Naive thymus-derived CD4-positive, alpha-beta T cell (primary cell): ENCODE data around the gene CPS1. TPM values are rescaled to one million over a fixed set of nuclear protein-coding genes. Genes with fewer than 3 reads are reported as not detected.

Experiments
- ATAC-seq: fragments of 150-1000 bp; cut with Tn5 transposase; 2 replicates; pipeline ENCODE4 v1.10.0; 2021; ENCODE audit warnings: mild to moderate bottlenecking, moderate library complexity
- CTCF ChIA-PET: fragments of 350-600 bp; sonication (Branson Sonifier 250); formaldehyde crosslinking; loops from one replicate; lab custom pipeline; 2021; ENCODE audit warnings: antibody characterized with exemption; lab: Charles Lee
- POLR2A ChIA-PET: fragments of 350-600 bp; sonication (Branson Sonifier 250); formaldehyde crosslinking; loops from one replicate; lab custom pipeline; 2021; ENCODE audit warnings: antibody characterized with exemption, inconsistent platforms; lab: Charles Lee
- DNase-seq, 9 donors: peaks; one replicate each; pipeline versions ENCODE4 v3.0.0 to v3.0.0-alpha.2; 2020 to 2022; ENCODE audit warnings: mixed read lengths in 1 of 9
- H3K27ac ChIP-seq: one replicate; pipeline ENCODE4 v1.7.0; 2013; ENCODE audit warnings: mild to moderate bottlenecking, low read depth, low read length, moderate library complexity
- H3K27me3 ChIP-seq, 2 donors: one replicate each; pipeline ENCODE4 v1.7.0; 2013; ENCODE audit warnings: low read length in 2 of 2, mild to moderate bottlenecking in 2 of 2, moderate library complexity in 2 of 2; ENCODE audit not compliant: control insufficient read depth in 2 of 2, insufficient read depth in 2 of 2
- H3K36me3 ChIP-seq, 3 experiments: 1 replicate in 2 of 3; 2 replicates in 1 of 3; pipeline ENCODE4 v1.7.0; 2013; ENCODE audit warnings: low read length in 3 of 3, mild to moderate bottlenecking in 3 of 3, moderate library complexity in 1 of 3; ENCODE audit not compliant: insufficient read depth in 3 of 3, control insufficient read depth in 2 of 3
- H3K4me1 ChIP-seq, 2 donors: one replicate each; pipeline ENCODE4 v1.7.0; 2013; ENCODE audit warnings: low read length in 2 of 2, mild to moderate bottlenecking in 2 of 2, moderate library complexity in 1 of 2; ENCODE audit not compliant: control insufficient read depth in 2 of 2, insufficient read depth in 2 of 2
- H3K4me3 ChIP-seq: 2 replicates; pipeline ENCODE4 v1.7.0; 2013; ENCODE audit warnings: mild to moderate bottlenecking, low read length
- H3K9me3 ChIP-seq, 3 experiments: 1 replicate in 2 of 3; 2 replicates in 1 of 3; pipeline ENCODE4 v1.7.0; 2013; ENCODE audit warnings: low read length in 3 of 3; ENCODE audit not compliant: control insufficient read depth in 2 of 3
- H3K27ac Mint-ChIP-seq, 9 donors: one replicate each; pipeline ENCODE4 v1.8.0; 2020 to 2022; ENCODE audit warnings: mixed read lengths in 9 of 9, mild to moderate bottlenecking in 8 of 9, moderate library complexity in 5 of 9, inconsistent platforms in 2 of 9
- H3K27me3 Mint-ChIP-seq, 5 donors: one replicate each; pipeline ENCODE4 v1.8.0; 2021 to 2022; ENCODE audit warnings: mixed read lengths in 5 of 5, mild to moderate bottlenecking in 1 of 5
- H3K36me3 Mint-ChIP-seq, 5 donors: one replicate each; pipeline ENCODE4 v1.8.0; 2020 to 2022; ENCODE audit warnings: mixed read lengths in 5 of 5, mild to moderate bottlenecking in 3 of 5, inconsistent platforms in 1 of 5
- H3K4me1 Mint-ChIP-seq, 7 donors: one replicate each; pipeline ENCODE4 v1.8.0; 2020 to 2022; ENCODE audit warnings: mixed read lengths in 7 of 7, mild to moderate bottlenecking in 3 of 7, inconsistent platforms in 1 of 7
- H3K4me3 Mint-ChIP-seq, 10 donors: one replicate each; pipeline ENCODE4 v1.8.0; 2020 to 2022; ENCODE audit warnings: mild to moderate bottlenecking in 10 of 10, mixed read lengths in 10 of 10, moderate library complexity in 6 of 10, inconsistent platforms in 2 of 10
- H3K9me3 Mint-ChIP-seq, 11 donors: one replicate each; pipeline ENCODE4 v1.8.0; 2020 to 2022; ENCODE audit warnings: mixed read lengths in 11 of 11, mild to moderate bottlenecking in 4 of 11, inconsistent platforms in 1 of 11, moderate library complexity in 1 of 11
- intact Hi-C, 2 donors: fragments of 100-400 bp; cut with micrococcal nuclease; formaldehyde crosslinking; loops; one replicate each; pipeline ENCODE4 v1.15.1; 2023
- polyA plus RNA-seq, 2 donors: library from polyadenylated mRNA; unstranded; fragments of 300-500 nt; fragmentation: Illumina TruSeq; gene quantifications; one replicate each; pipeline ENCODE4 v1.2.3, GENCODE V29; 2021
- total RNA-seq, 6 experiments: library from RNA in 5 of 6; stranded (reverse) in 5 of 6; gene quantifications; 1 replicate in 5 of 6; 2 replicates in 1 of 6; pipeline ENCODE4 v1.2.3 and lab custom pipeline; 2021 to 2026

The CPS1 gene
- total RNA-seq (1 to 10 TPM in 1 of 5 experiments, under 1 TPM in 2, not detected in 2; 0.29 to 1.2 (median 0.85) TPM), polyA plus RNA-seq (under 1 TPM in 1 of 2 donors, not detected in 1; 0.60 TPM), total RNA-seq (lab: John Stamatoyannopoulos, UW) (1.1 reads per million)

DNA sequence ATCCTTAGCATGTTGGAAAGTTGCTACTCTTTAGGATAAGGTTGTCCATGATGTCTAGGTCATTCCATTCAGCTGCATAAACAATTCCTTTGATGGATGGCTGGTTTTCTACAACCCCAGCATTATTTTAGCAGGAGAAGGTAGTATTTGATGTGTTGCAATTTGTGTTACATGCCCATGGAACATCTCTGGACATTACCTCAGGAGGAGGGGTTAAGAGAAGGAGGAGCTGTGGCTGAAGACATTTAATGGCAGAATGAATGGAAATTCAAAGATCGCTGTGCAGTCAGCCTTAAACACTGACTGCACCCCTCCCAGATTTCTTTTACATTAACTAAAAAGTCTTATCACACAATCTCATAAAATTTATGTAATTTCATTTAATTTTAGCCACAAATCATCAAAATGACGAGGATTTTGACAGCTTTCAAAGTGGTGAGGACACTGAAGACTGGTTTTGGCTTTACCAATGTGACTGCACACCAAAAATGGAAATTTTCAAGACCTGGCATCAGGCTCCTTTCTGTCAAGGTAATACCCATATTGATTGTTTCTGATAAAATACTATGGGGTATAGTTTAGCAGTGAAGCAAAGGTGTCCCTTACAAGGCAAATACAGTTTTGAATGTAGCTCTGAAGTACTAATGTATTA is at the start of gene CPS1:
Gene CPS1 (plus strand): TSS at position 271 of the 652 bp plus-strand sequence. CDS start 135 bp downstream, at position 406.
- intact Hi-C loops = no loop called here
- Histone ChIP-seq H3K4me3 (no peak within 1 kb of the TSS), H3K9me3 (no peaks in the 10 kb centered on the region), H3K27ac (no peak within 1 kb of the TSS), H3K27me3 (no peaks in the 10 kb centered on the region), H3K4me1 (no peaks in the 10 kb centered on the region), H3K36me3 (no peaks in the 10 kb centered on the region)
- POLR2A ChIA-PET = interaction anchor here (0.6 kb wide), 1 partner anchor 25 kb away, joined by 3 read pairs; no protein-coding TSS in a partner anchor
- Mint-ChIP-seq H3K4me1 (no peaks in the 10 kb centered on the region), H3K36me3 (no peaks in the 10 kb centered on the region), H3K9me3 (no peaks in the 10 kb centered on the region), H3K27ac (no peak within 1 kb of the TSS), H3K27me3 (peaks cover 3 to 16% (median 9%) of the 10 kb centered on the region in 5 donors), H3K4me3 (no peak within 1 kb of the TSS)
- ATAC-seq = no peak
- CTCF ChIA-PET = no interaction called here
- DNase-seq = no peak

DNA sequence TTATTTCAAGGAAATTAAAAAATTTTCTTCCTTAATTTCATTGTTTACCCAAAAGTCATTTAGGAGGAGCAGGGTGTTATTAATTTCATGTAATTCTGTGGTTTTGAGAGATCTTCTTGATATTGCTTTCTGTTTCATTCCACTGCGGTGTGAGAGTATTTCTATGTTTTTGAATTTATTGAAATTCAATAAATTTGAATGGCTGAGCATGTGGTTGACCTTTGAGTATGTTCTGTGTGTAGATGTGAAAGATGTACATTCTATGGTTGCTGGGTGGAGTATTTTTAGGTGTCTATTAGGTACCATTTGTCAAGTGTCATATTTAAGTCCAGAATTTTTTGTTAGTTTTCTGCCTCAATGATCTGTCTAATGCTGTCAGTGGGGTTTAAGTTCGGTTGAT is 40.5 kb upstream of the CPS1 start:
- intact Hi-C loops = no loop called here
- Mint-ChIP-seq H3K27ac (no peak overlapping the region), H3K27me3 (peaks cover 6 to 37% (median 23%) of the 10 kb centered on the region in 5 donors), H3K36me3 (peaks cover 0 to 9% (median 0%) of the 10 kb centered on the region in 5 donors), H3K4me1 (peaks cover 0 to 5% (median 0%) of the 10 kb centered on the region in 7 donors), H3K9me3 (peaks cover 0 to 39% (median 23%) of the 10 kb centered on the region in 11 donors), H3K4me3 (no peak overlapping the region)
- Histone ChIP-seq H3K27ac (no peak overlapping the region), H3K4me1 (no peaks in the 10 kb centered on the region), H3K27me3 (no peaks in the 10 kb centered on the region), H3K4me3 (no peak overlapping the region), H3K36me3 (no peaks in the 10 kb centered on the region), H3K9me3 (no peaks in the 10 kb centered on the region)
- POLR2A ChIA-PET = no interaction called here
- CTCF ChIA-PET = no interaction called here
- DNase-seq (no peak), ATAC-seq (no peak)

DNA sequence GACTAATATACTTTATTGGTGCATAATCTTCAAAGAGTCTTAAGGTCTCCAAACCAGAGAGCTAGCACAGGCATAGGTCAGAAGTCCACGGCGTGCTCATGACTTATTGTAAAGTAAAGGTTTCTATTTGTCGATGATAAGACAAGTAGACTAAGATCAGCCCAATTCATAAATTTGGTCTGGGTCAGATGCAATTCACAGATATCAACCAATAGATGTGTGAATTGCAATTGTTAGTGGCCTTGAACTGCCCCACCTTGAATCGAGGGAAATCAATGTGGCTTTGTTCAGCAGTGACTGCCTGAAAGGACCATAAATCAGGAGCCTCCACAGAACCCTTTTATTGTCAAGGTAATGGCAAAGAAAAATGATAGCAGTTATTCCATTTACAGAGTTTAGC is 39.1 kb upstream of the CPS1 start:
- peaks cover 6 to 43% (median 23%) of the 10 kb centered on the region in 5 donors for H3K27me3 Mint-ChIP-seq
- POLR2A ChIA-PET = no interaction called here
- intact Hi-C loops = no loop called here
- CTCF ChIA-PET = no interaction called here
- H3K9me3 Mint-ChIP-seq = peaks cover 0 to 31% (median 20%) of the 10 kb centered on the region in 11 donors
- H3K4me3 Mint-ChIP-seq = no peak overlapping the region
- no peak for ATAC-seq
- peaks cover 0 to 9% (median 0%) of the 10 kb centered on the region in 5 donors for H3K36me3 Mint-ChIP-seq
- Histone ChIP-seq H3K36me3 (no peaks in the 10 kb centered on the region), H3K4me1 (no peaks in the 10 kb centered on the region), H3K27ac (no peak overlapping the region), H3K4me3 (no peak overlapping the region), H3K27me3 (peaks cover 0 to 1% of the 10 kb centered on the region in 2 donors), H3K9me3 (no peaks in the 10 kb centered on the region)
- peaks cover 0 to 5% (median 0%) of the 10 kb centered on the region in 7 donors for H3K4me1 Mint-ChIP-seq
- no peak overlapping the region for H3K27ac Mint-ChIP-seq
- DNase-seq = no peak

DNA sequence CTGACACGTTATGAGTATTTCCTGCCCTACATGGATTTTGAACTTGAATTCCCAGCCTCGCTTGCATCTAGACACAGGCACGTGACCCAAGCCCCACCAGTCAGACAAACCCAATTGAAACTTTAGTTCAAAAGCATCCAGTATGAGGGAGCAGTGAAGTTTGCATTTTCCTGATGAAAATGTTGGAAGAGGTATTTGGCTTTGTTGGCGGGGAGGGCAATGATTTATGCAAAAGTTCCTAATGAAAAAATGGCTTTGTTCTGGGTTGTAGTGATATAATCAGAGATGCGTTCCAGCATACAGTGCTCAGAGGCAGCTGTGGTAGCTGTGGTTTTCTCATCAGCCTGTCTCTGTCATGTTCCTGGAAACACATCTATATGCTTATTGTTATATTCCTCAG is 36.8 kb upstream of the CPS1 start:
- Histone ChIP-seq H3K36me3 (no peaks in the 10 kb centered on the region), H3K4me1 (no peaks in the 10 kb centered on the region), H3K27ac (no peak overlapping the region), H3K9me3 (no peaks in the 10 kb centered on the region), H3K4me3 (no peak overlapping the region), H3K27me3 (peaks cover 0 to 3% of the 10 kb centered on the region in 2 donors)
- no peak overlapping the region for H3K4me3 Mint-ChIP-seq
- peaks cover 0 to 9% (median 0%) of the 10 kb centered on the region in 5 donors for H3K36me3 Mint-ChIP-seq
- DNase-seq = no peak
- H3K4me1 Mint-ChIP-seq = peaks cover 0 to 5% (median 0%) of the 10 kb centered on the region in 7 donors
- H3K27me3 Mint-ChIP-seq = peaks cover 6 to 43% (median 23%) of the 10 kb centered on the region in 5 donors
- ChIA-PET POLR2A (no interaction called here), CTCF (no interaction called here)
- ATAC-seq = no peak
- peaks cover 0 to 21% (median 17%) of the 10 kb centered on the region in 11 donors for H3K9me3 Mint-ChIP-seq
- intact Hi-C loops = no loop called here
- no peak overlapping the region for H3K27ac Mint-ChIP-seq

DNA sequence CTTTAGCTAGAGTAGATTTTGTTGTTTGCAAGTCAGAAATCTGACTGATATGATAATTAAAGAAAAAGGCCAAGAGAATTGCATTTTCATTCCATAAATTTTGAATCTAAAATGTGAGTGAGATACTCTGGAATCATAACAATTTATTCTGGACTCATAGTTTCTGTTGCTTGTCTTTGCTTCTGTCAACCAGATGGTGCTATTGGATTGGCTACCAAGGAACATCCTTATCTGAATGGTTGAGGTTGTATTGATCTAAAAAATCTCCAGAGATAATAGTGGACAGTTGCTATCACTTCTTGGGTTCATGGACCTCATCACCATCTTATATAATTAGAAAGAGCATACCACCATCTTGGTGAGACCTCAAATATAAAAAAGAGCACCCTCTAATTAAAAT is 34.0 kb upstream of the CPS1 start:
- ChIA-PET CTCF (no interaction called here), POLR2A (no interaction called here)
- H3K36me3 ChIP-seq = no peaks in the 10 kb centered on the region
- no peaks in the 10 kb centered on the region for H3K9me3 ChIP-seq
- ATAC-seq (no peak), DNase-seq (no peak)
- H3K4me3 ChIP-seq = no peak overlapping the region
- no peak overlapping the region for H3K4me3 Mint-ChIP-seq
- intact Hi-C loops = no loop called here
- H3K27ac ChIP-seq = no peak overlapping the region
- peaks cover 0 to 3% of the 10 kb centered on the region in 2 donors for H3K27me3 ChIP-seq
- H3K4me1 ChIP-seq = no peaks in the 10 kb centered on the region
- H3K27ac Mint-ChIP-seq = no peak overlapping the region
- H3K4me1 Mint-ChIP-seq = peaks cover 0 to 5% (median 0%) of the 10 kb centered on the region in 7 donors
- H3K27me3 Mint-ChIP-seq = peaks cover 3 to 30% (median 15%) of the 10 kb centered on the region in 5 donors
- peaks cover 0 to 11% (median 0%) of the 10 kb centered on the region in 5 donors for H3K36me3 Mint-ChIP-seq
- H3K9me3 Mint-ChIP-seq = peaks cover 0 to 3% (median 0%) of the 10 kb centered on the region in 11 donors

GRCh38 chr2:210523650-210524289 is 32.6 kb upstream of the CPS1 start:
- no peak overlapping the region for H3K27ac ChIP-seq
- ATAC-seq (no peak), DNase-seq (no peak)
- H3K27me3 Mint-ChIP-seq = peaks cover 3 to 23% (median 15%) of the 10 kb centered on the region in 5 donors
- no peak overlapping the region for H3K27ac Mint-ChIP-seq
- no peaks in the 10 kb centered on the region for H3K4me1 ChIP-seq
- POLR2A ChIA-PET = no interaction called here
- H3K4me3 Mint-ChIP-seq = no peak overlapping the region
- CTCF ChIA-PET = no interaction called here
- H3K36me3 Mint-ChIP-seq = peaks cover 0 to 11% (median 0%) of the 10 kb centered on the region in 5 donors
- H3K27me3 ChIP-seq = peaks cover 0 to 3% of the 10 kb centered on the region in 2 donors
- H3K9me3 ChIP-seq = no peaks in the 10 kb centered on the region
- no peak overlapping the region for H3K4me3 ChIP-seq
- no peaks in the 10 kb centered on the region for H3K36me3 ChIP-seq
- peaks cover 0 to 5% (median 0%) of the 10 kb centered on the region in 7 donors for H3K4me1 Mint-ChIP-seq
- H3K9me3 Mint-ChIP-seq = peaks cover 0 to 3% (median 0%) of the 10 kb centered on the region in 11 donors
- intact Hi-C loops = no loop called here
